AG20443 (cell line): ENCODE results near the gene ACACB.

Experiments
- DNase-seq: peaks from one replicate; pipeline ENCODE4 v3.0.0; 2012; ENCODE audit warnings: low spot score, mixed read lengths

ACACB gene

GRCh38 chr12:109256011-109256410 lies 139.6 kb downstream of the ACACB start:
- DNase-seq = no peak

DNA sequence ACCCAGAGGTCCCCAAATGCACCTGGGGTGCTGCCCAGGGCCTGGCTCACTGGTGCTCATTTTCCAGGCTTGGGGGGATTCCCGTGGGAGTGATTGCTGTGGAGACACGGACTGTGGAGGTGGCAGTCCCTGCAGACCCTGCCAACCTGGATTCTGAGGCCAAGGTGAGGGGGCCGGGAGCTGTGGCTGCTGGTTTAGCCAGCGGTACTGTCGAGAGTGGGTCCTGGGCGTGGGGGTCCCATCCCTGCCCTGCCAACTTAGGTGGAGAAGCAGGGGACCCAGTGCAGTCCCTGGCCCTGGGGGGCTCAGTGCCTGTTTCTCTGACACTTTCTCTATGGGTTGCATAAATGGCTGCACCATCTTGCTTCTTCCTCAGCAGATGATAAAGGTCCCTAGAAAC lies 141.8 kb downstream of the ACACB start:
- no peak for DNase-seq

DNA sequence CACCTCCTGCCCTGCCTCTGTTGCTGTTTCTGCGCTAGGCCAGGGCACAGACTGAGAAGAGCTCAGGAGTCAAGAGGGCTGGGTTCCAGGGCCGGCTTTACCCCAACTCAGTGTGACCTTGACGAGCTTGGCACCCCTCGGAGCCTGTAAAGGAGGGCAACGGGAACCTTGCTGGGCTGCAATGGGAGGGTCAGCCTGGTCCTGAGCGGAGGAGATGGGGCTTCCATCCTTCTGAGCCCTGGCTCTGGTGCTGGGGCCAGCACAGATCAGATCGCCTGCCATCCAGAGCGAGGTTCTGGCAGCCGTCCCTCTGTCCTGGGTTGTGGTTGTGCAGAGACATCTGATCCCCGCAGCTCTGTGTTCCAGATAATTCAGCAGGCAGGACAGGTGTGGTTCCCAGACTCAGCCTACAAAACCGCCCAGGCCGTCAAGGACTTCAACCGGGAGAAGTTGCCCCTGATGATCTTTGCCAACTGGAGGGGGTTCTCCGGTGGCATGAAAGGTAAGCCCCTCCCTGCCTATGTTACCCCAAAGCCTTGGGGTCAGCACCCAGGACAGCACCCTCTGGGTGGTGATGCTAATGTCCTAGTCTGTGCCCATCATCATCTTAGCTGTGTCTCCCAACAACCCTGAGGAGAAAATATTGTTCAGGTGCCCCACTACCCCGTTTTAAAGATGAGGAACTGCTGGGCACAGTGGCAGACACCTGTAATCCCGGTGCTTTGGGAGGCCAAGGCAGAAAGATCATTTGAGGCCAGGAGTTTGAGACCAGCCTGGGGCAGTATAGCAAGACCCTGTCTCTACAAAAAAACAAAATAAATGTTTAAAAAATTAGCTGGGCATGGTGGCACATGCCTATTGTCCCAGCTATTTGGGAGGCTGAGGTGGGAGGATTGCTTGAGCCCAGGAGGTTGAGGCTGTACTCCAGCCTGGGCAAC lies 142.5 kb downstream of the ACACB start:
- DNase-seq = no peak

GRCh38 chr12:109259545-109259895 lies 143.1 kb downstream of the ACACB start:
- no peak for DNase-seq

- DNase-seq = no peak
Observed at GRCh38 chr12:109261087-109261486, 144.7 kb downstream of the ACACB start.

- DNase-seq = no peak
Observed at GRCh38 chr12:109261939-109262338, 145.6 kb downstream of the ACACB start.

- DNase-seq = no peak
Observed at GRCh38 chr12:109263439-109263838, 147.1 kb downstream of the ACACB start.

- peak; percentile 87 for DNase-seq
Observed at GRCh38 chr12:109264095-109264942, 147.9 kb downstream of the ACACB start.

GRCh38 chr12:109264943-109265650 lies 148.7 kb downstream of the ACACB start:
- no peak for DNase-seq

DNA sequence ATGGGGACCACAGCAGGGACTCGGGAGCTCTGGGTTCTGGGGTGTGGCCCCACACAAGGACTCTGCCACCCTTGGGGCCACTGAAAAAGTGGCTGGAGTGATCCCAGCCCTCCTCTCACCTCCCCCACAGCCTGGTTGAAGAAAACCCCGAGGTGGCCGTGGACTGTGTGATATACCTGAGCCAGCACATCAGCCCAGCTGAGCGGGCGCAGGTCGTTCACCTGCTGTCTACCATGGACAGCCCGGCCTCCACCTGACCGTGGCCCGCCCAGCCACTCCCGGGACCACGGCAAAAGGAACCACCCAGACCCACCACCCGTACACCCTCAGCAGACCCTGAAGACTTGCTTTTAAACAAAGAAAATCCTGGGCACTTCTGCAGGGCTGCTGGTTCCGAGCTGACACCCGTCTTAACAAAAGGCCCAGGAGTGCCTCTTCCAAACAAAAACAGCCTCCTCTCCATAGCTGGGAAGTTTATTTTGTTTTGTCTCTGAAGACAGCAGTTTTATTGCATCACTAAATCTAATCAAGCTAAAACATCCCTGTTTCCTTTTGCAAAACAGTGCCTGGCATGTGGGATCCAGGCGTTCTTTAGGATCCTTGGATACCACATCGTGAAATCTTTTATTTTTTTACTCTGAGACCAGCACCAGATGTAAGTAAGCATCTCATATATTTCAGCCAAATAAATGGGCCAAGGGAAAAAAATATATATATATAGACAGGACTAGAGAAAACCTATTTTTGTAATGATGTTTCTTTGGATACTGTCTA lies 149.9 kb downstream of the ACACB start:
- no peak for DNase-seq

DNA sequence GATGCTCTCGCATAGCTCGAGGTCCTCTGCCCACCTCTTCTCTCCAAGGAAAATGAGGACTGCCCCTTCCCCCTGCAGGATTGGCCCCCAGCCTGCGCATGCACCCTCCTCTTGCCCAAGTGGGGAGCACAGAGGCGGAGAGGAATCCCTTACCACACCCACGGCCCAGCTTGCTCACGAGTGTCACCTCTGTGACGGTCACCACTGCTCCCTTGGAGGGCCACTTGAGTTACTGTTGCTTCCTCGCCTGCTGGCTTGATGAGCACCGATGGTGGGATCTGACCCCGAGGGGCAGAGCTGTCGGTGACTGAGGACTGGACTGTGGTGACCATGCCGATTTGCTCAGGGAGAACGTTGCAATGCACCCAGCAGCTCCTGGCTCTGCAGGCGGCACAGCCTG lies 151.0 kb downstream of the ACACB start:
- DNase-seq = no peak

DNA sequence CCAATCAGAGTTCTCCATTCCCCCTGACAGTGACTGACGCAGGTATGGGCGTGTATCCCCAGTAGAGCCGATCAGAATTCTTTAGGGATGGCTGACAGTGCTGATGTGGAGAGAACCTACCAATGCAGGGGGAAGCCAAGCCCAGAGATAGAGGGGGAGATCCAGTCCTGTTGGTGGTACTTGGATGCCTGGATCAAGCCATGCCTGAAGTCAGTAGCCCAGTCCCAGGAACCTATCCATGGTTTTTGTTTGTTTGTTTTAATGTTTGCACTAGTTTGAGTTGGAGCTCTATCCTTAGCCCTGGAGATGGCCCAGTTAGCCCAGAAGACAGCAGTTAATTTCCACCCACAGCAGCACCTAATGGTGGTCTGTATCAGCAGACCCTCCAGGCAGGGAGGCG lies 152.5 kb downstream of the ACACB start:
- DNase-seq = no peak

DNA sequence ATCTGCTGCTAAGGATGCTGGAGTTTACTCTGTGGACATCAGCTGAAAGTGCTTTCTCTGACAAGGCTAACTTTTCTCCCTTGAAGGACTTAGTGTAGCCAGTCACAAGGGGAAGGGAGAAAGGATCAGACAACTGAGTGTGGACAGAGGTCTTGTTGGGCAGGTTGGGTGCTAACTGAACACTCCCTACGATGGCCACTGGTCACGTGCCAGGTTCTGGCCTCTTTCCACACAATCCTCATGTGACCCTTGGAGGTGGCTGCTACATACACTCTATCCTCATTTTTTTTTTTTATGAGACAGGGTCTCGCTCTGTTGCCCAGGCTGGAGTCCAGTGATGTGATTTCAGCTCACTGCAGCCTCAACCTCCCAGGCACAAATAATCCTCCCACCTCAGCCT lies 153.0 kb downstream of the ACACB start:
- DNase-seq = no peak

DNA sequence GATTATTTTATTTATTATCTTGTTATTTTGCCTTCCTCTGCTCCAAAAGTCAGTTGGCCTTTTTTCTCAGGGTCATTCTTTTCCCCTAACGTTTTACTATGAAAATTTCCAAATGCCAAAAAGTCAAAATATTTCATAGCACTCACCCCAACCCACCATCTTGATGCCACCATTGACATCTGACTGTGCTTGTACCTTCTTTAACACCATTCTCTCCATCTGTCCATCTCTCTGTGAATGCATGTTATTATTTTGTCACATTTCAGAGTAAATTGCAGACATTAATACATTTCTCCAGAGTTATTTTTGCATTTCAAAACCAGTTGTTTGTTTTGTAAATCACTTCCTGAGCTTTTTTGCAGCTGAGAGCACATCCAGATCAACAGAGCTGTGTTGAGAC lies 154.1 kb downstream of the ACACB start:
- DNase-seq = no peak

DNA sequence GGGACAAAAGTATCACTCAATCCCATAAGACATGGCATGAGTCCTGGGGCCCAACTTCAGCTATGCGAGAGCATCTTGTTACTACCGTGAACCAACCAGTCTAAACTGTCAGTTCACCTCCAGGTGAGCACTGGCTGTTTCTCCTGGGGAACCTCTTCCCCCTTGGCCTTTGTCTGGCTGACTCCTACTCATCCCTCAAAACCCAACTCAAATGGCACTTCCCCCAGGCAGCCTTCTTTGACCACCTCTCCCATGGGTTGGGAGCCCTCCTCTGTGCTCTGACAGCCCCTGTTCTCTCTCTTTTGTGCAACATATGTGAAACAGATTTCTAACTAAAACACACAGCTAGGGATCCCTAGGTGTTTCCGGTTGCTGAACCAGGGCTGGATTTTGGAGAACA lies 155.0 kb downstream of the ACACB start:
- no peak for DNase-seq

GRCh38 chr12:109273354-109273753 lies 157.0 kb downstream of the ACACB start:
- DNase-seq = no peak

DNA sequence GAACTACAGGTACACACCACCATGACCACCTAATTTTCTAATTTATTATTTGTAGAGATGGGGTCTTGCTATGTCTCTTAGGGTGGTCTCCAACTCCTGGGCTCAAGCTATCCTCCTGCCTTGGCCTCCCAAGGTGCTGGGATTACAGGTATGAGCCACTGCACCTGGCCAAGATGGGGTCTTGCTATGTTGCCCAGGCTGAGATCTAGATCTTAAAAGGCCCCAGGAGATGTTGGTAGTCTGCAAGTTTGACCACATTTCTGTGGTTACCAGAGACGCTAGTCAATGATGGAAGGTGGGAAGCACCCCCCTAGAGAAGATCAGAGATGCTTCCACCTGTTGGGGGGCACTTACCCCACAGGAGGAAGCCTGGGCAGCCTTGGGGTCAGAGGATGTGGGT lies 158.0 kb downstream of the ACACB start:
- no peak for DNase-seq

DNA sequence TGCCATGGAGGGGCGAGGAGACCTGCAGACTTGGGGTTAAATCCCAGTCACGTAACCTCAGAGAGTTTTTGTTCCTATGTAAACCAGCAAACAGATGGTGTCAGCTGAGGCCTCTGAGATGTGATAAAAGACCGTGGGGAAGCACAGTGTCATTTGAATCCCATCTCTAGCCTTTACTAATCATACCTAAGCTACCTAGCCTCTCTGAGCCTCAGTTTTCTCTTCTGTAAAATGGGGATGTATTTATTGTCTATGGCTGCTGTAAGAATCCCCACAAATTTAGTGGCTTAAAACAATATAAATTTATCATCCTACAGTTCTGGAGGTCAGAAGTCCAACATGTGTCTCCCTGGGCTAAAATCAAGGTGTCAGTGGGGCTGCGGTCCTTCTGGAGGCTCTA lies 158.8 kb downstream of the ACACB start:
- DNase-seq = no peak

GRCh38 chr12:109276160-109276559 lies 159.8 kb downstream of the ACACB start:
- no peak for DNase-seq

- DNase-seq = no peak
Observed at GRCh38 chr12:109277255-109277898, 161.0 kb downstream of the ACACB start.
